GM13976 (cell line): ENCODE measurements around the gene KLK6.

Experiments used
- DNase-seq: peaks from one replicate; pipeline ENCODE4 v3.0.0; 2012; ENCODE audit warnings: low spot score
- CTCF ChIP-seq: IDR thresholded peaks from 2 replicates; pipeline ENCODE4 v1.5.1; 2012; ENCODE audit warnings: borderline replicate concordance, mild to moderate bottlenecking; ENCODE audit not compliant: insufficient read depth; ENCODE audit errors: extremely low read depth, missing control alignments, control extremely low read depth
- in situ Hi-C: fragments of 300-500 bp; cut with MboI; formaldehyde crosslinking; loops from one replicate; pipeline ENCODE4 v1.12.0; 2022; ENCODE audit warnings: low sequenced_read_pairs, mixed read lengths, inconsistent platforms; ENCODE audit not compliant: unreplicated experiment

KLK6 gene

DNA sequence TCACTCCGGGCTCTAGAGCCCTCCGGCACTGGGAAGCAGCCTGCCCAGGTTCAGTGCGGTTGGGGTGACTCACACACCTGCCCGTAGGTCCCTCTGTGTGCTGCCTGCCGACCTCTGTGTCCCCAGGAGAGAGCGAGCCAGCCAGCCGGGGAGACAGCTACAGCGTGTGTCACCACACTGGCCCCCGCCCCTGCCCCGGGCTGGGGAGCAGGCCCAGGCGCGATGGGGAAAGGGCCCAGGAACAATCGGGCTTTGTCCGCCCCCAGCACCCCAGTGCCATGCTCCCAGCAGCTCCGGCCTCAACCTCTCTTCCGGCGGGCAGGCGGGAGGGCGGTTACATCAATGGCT, at the start of gene KLK6:
TSS of gene KLK6 (minus strand) at position 179 of the 348 bp plus-strand sequence. CDS start 1,487 bp downstream, outside the sequence.
- DNase-seq: no peak
- in situ Hi-C loops: no loop called here
- TF ChIP-seq CTCF: no peak

DNA sequence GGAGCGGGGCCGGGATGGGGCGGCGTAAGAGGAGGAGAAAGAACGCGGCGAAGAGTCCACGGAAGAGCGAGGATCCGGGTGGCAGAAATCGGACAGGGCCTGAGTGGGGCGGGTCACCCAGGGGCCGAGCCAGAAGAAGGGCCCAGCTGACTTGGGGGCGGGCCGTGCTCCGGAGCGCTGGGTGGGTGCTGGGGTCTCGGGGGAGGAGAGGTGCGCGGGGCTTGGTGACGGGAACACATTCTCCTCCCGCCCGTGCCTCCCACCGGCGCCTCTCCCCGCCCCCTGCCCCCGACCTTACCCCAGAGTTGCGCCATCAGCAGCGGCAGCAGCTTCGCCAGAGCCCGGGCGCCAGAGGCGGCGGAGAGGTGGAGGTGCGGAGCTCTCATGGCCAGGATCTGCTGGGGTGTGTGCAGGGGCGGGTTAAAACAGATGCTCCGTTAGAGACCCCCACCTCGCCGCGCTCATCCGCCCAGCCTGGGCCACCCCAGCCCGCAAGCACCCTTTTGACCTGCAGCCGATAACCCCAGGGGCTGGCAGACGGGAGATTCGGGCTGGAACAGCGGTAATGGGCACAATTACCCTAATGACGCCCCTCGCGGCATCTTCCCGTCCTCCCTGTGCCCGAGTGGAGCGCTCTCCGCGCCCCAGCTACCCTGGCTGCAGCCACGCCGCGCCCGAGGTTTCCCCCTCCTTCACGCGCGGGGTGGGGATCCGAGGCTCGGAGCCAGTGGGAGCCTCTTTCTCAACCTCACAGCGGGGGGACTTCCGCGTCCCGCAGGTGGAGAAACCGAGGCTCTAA, 49.6 kb upstream of the KLK6 start:
- in situ Hi-C loops: no loop called here
- no peak for DNase-seq
- no peak for TF ChIP-seq CTCF

DNA sequence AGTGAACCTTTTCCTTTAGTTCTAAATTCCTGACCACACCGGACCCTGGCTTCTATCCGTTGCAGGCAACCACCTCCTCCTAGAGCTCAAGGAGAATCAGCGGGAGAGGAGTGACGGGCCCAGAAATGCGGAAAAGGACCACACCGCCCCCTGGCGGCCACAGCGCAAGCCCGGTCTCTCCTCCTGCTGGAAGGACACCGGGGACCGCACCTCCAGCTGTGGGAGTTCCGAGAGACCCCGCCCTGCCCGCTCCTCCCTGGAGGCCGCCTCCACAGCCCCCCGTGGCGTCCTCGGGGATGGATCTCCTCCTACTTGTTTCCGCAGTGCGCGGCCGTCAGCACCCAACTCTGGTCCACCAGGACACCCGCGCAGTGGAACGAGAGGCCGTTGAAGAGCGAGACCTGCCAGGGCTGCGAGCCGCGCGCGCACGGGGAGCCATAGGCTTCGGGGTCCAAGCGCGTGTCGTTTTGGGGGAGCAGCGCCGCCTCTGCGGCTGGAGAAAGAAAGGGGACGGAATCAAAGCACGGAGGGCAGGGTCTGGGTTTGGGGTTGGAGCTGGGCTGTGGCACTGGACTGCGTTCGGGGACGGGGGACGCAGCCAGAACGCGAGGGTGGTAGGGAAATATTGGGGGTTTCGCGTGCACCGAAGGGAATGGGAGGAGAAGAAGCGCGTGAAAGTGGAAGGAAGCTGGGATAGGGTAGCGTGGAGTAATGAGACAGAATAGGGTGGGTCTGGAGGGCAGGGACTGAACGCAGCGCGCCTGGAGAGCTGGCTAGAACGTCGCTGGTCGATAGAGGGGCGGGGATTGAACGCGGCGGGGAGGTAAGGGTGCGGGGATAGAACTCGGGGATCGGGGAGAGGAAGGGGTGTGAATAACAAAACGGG, 47.6 kb upstream of the KLK6 start:
- in situ Hi-C loops: no loop called here
- peak; percentile 82 for TF ChIP-seq CTCF
- DNase-seq: peak; percentile 85

DNA sequence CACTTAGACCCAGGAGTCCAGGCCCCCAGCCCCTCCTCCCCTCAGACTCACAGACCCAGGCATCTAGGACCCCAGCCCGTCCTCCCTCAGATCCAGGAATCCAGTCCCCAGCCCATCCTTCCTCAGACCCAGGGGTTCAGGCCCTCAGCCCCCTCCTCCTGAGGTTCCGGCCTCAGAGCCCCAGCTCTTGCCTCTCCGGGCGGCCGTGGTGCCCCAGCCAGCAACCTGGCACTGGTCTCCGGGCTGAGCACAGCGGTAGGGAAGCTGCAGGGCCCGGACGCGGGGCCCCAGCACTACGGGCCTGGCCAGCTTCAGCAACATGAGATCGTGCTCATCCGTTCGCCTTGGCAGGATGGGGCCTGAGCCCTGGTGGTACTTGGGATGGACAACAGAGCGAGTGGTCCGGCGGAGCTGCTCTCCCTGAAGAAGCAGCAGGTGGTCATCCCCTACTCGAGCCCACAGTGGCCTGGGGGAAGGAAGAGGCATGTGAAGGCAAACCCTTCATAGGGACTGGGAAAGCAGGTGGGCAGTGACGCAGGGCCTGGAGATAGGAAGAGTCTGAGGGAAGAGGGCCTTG, 46.4 kb upstream of the KLK6 start:
- in situ Hi-C loops: no loop called here
- TF ChIP-seq CTCF: no peak
- DNase-seq: no peak

- DNase-seq: no peak
- no peak for TF ChIP-seq CTCF
- in situ Hi-C loops: no loop called here
These were observed 44.9 kb upstream of the KLK6 start for GRCh38 chr19:51014242-51014641.

- DNase-seq: no peak
- TF ChIP-seq CTCF: no peak
- in situ Hi-C loops: no loop called here
These were observed 43.3 kb upstream of the KLK6 start for GRCh38 chr19:51012661-51013190.
